GM19372 (cell line): Measurements from ENCODE around the gene LBX2.
"Not testable (repeated sequence)": the region's sequence is repeated elsewhere in the genome, so short reads cannot be mapped to it uniquely, and the experiment has no call there.

Source experiments
- ATAC-seq: cut with Tn5 transposase; IDR thresholded peaks from one replicate; pipeline ENCODE4 v1.9.1; 2021; ENCODE audit warnings: mild to moderate bottlenecking, low read depth, moderate library complexity; ENCODE audit not compliant: unreplicated experiment

The LBX2 gene

DNA sequence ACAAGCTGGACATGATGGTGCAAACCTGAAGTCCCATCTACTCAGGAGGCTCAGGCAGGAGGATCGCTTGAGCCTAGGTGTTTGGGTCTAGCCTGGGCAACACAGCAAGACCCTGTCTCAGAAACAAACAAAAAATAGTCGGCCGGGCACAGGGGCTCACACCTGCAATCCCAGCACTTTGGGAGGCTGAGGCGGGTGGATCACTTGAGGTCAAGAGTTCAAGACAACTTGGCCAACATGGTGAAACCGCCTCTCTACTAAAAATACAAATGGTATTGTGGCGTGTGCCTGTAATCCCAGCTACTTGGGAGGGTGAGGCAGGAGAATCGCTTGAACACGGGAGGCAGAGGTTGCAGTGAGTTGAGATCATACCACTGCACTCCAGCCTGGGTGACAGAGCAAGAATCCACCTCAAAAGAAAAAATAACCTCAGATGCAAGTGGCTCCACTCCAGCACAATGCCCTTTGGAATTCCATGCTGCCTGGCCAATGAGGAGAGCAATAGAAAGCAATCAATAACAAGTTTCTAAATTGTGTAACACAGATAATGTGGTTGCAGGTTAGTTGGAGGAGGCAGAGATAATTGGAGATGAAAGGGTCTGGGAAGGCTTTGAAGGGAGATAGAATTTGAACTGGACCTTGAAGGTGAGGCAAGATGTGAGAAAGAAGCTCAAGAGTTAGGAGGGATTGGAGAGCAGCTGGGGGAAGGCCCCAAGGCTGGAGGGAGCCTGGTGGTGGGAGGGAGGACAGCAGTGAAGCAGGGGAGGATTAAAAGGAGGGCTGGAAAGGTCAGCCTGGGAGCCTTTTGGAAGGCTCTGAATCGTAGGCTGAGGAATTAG is 10.5 kb downstream of the LBX2 start:
- ATAC-seq, result no peak

DNA sequence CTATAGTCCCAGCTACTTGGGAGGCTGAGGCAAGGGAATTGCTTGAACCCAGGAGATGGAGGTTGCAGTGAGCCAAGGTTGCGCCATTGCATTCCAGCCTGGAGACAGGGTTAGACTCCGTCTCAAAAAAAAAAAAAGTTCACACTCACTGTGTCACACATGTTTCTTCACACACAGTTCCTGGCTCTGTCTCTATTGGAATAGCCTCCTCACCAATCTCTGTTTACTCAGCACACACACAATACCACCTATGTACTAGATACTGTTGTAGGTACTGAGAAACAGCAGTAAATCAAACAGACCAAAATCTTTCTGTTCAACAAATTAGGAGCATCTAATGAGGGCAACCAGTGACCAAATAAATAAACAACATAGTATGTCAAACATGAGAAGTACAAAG is 13.3 kb downstream of the LBX2 start:
- no peak for ATAC-seq

DNA sequence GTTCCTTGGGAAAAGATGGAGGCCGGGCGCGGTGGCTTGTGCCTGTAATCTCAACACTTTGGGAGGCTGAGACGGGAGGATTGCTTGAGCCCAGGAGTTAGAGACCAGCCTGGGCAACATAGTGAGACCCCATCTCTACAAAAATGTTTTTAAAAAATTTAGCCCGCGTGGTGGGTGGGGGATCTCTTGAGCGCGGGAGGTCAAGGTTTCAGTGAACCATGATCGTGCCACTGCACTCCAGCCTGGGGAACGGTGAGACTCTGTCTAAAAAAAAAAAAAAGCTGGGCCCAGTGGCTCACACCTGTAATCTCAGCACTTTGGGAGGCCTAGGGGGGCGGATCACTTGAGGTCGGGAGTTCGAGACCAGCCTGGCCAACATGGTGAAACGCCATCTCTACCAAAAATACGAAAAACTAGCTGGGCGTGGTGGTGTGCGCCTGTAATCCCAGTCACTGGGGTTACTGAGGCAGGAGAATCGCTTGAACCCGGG is 15.7 kb downstream of the LBX2 start:
- not testable (repeated sequence) for ATAC-seq

DNA sequence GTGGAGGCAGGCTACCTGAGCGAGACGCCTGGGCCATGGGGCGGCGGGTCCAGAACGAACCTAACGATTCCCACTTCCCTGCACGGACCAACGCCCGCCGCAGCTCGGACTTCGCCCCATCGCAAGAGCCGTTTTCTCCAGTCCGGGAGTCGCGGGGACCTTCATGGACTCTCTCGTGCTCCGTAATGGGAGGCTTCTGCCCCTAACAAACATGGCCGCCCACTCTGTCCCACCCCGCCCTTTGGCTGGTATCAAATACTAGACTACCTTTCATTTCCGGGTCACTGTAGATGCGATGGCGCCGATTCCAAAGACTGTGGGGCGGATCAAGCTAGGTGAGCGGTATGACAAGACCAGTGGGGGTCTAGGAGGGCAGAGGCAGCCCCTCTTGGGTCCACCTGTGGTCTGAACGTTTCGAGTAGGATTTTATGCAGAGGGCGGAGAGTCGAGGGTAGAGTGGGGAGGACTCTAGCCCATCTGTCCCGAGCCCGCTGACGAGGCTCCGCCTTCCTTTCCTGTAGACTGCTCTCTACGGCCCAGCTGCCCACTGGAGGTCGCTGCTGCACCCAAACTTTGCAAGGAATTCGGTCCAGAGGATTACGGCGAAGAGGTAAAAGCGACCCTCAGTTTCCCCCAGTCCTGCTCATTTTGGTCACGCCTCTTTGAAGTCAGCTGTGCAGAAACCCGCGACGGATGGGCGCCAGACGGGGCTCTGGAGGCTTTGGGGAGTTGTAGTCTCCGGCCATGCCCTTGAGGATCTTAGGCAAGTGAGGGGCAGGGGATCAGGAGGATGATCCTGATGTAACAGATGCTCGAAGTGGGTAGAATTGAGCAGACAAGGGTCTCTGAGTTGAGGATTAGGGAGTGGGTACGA is 16.4 kb downstream of the LBX2 start, which contains the start of the genes CCDC142 and TTC31:
TSS of gene CCDC142 (minus strand) at position 198 of the 874 bp plus-strand sequence. CDS start at position 37, 161 bp downstream.
TSS of gene TTC31 (plus strand) at position 281 of the 874 bp plus-strand sequence. CDS start at position 296, 15 bp downstream.
- ATAC-seq, result peak; percentile 82

DNA sequence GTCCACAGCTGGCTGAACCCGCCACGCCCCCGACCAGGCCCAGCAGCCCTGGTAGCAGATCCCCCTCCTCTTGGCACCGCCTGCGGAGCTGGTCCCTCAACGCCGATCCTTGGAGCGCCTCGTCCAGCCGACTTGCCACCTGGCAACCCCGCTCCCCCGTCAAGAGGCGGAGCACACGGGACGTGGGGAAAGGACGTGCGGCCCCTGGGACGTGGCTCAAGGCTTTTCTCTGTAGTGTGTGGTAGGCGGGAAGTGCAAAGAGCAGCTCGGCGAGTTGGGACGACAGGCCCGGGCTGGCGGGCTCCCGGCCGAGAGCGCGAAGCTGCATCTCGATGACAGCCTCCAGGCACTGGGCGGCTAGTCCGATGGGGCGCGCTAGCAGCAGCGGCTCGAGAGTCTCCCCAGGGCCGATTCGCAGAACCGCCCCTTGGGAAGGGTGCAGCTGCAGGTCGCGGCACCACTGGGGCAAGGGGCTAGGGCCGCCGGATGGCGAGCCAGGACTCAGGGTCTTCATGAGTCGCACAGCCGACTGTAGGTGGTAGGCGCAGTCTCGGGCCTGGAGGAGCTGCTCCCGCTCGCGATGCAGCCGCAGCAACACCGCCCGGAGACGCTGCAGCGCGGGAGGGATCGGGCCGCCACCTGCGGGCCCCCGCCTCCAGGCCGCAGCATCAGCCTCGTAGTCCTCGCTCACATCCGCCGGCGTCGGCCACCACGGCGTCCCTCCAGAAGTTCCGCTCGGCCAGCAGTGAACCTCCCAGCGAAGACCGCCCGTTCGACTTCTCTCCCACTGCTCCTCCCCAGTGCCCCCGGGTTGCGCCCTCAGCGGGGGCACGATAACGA is 17.2 kb downstream of the LBX2 start:
- ATAC-seq, result peak; percentile 50

DNA sequence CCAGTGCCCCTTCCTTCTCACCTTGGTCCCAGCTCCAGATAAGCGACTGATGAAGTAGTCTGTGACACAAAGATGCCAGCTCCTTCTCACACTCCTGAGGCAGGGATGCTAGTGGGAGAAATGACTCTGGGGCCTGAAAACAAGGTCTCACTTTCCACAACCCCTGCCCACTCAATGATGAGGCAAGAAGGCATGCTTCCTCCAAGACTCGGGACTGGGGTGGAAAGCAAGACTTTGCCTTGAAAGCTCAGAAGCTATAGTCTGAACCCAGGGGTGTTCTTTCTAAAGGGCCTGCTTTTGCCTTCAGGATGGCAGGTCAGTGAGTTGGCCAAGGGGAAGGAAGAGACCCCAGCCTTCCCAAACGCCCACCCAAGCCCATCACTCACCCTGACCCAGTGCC is 18.0 kb downstream of the LBX2 start:
- no peak for ATAC-seq

DNA sequence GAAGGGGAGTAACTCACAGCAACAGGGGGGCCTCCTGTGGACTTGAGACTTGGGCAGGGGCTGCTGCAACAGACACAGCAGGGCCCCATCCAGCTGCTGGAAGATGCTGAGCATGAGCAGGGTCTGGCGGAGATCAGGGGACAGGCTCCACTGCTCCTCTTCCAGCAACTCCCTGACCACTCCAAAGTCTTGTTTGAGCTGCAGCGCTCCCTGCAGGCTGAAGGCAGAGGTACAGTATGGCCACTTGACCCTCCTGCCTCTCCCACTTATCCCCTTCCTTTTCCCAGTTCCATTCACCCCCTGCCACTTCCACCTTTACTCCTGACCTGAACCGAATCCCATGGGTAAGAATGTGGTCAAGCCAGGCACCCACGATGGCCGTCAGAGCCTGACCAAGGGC is 24.5 kb downstream of the LBX2 start:
- ATAC-seq, result no peak

DNA sequence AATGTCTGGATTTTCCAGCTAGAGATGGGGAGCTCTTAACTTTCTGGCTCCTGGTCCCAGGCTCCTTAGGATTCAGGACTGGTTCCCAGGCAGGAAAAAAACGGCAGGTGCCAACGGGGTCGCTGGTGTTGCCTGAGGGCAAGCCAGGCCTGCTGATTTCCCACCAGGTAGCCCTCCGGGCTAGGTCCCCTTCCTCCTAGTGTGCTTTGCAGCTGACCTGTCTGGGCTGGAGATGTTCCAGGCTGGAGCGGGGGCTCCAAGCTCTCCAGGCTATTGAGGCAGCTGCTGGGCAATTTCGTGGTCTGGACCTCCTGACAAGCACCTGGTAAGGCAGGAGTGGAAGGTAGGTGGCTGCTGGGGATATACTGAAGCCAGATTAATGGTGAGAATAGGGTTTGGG is 24.9 kb downstream of the LBX2 start:
- no peak for ATAC-seq

DNA sequence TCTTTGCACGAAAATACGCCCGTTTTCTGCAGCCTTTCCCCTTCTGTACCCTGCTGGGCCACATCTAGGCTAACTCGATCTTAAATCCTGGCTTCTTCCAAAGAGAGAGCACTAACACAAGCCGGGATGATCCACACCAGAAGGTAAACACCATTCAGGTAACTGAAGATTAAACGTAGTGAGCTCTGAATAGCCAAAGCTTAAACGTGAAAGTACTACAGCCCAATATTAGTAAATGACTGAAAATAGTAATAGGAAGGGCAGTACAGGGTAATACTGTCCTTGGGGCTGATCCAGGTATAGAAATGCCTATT is 26.5 kb downstream of the LBX2 start:
- no peak for ATAC-seq

DNA sequence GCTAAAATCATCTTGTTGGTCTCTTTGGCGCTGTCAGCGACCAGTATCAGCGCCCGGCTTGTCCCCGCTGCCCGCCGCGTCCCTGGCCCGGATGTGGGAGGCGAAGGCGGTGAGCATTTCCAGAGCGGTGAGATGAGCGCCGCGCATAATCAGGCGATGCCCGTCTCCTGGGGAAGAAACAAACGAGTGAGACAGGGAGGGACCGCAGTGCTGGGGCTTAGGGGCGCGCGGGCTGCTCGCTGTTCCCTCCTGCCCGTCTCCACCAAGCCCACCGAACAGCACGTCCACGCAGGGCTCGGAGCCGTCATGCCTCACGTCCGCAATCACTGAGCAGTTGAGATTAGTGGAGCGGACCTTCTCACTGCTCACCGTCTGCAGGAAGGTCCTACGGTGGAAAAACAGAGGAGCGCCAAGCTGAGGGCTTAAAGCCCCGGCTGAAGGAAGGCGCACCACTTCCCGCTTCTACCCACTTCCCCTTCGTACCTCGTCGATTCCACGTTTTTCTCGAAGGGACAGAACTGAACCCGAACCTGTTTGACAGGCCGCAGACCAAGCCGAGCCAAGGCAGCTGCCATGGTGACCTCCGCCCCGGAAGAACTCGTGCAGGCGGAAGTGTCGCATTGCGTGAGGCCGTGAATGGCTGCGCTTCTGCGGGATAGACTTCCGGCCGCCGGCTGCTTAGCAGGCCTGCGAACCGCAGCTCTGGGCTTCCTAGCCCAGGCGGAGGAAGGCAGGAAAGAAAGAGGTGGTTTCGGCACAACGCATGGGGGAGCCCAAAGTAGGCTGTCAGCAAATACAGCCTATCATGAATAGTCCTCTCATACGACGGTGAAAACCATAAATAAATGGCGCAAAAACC is 27.1 kb downstream of the LBX2 start, which contains the start of gene MRPL53:
TSS of gene MRPL53 (minus strand) at position 595 of the 859 bp plus-strand sequence. CDS start at position 575, 20 bp downstream.
- ATAC-seq, result peak; percentile 87

DNA sequence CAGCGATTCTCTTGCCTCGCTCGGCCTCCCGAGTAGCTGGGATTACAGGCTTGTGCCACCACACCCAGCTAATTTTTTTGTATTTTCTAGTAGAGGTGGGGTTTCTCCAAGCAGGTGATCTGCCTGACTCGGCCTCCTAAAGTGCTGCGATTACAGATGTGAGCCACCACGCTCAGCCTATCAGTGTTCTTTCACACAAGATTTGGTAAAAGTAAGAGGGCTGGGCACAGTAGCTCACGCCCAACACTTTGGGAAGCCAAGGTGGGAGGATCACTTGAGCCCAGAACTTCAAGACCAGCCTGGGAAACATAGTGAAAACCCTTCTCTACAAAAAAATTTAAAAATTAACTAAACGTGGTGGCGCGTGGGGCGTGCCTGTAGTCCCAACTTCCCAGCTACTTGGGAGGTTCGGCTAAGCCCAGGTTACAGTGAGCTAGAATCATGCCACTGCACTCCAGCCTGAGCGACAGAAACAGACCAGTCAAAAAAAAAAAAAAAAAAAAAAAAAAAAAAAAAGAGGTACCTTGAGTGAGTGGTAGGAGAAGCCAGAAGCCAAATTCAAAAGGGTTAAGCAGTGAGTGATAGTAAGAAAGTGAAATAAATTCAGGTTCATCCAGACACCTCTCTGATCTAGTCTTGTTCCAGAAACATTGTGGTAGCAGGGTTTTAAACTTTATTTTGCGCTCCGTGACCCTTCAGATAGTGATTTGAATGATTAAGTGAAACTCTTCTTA is 27.9 kb downstream of the LBX2 start:
- no peak for ATAC-seq

DNA sequence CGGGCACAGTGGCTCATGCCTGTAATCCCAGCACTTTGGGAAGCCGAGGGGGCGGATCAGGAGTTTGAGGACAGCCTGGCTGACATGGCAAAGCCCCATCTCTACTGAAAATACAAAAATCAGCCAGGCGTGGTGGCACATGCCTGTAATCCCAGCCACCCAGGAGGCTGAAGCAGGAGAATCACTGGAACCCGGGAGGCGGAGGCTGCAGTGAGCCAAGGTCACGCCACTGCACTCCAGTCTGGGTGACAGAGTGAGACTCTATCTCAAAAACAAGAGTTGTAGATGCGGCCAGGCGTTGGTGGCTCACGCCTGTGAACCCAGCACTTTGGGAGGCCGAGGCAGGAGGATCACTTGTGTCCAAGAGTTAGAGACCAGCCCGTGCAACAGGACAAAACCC is 28.7 kb downstream of the LBX2 start:
- ATAC-seq, result not testable (repeated sequence)

DNA sequence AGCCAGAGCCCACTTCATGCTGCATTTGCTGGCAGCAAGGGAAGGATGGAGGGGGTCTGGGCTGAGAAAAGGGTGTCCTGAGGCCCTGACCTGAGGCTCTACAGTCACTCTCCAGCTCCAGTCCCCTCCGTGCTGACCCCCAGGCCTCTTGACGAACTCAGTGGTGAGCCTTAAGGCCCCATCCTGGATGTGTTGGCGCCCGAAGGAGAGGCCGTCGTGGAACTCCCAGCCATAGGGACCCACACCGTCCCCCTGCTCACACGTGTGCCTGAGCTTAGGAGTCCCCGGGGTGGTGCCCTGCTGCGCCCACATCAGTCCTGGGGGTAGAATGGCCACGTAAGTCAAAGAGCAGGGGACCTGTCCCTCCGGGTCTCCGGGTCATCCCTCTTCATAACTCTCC is 35.0 kb downstream of the LBX2 start:
- ATAC-seq, result no peak

DNA sequence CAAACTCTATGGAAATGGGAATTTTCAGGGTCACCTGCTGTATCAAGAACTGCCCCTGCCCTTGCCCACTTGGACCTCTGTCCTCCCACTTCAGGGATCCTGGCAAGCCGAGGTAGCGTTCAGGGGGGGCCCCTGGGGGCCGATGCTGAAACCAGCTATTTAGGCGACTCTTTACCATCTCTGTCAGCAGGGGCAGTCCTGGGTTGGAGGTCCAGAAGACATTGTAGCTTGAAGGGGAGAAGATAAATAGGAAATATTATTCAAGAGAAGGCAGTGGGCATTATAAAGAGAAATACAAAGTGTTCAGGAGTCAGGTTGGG is 36.7 kb downstream of the LBX2 start:
- ATAC-seq, result no peak

DNA sequence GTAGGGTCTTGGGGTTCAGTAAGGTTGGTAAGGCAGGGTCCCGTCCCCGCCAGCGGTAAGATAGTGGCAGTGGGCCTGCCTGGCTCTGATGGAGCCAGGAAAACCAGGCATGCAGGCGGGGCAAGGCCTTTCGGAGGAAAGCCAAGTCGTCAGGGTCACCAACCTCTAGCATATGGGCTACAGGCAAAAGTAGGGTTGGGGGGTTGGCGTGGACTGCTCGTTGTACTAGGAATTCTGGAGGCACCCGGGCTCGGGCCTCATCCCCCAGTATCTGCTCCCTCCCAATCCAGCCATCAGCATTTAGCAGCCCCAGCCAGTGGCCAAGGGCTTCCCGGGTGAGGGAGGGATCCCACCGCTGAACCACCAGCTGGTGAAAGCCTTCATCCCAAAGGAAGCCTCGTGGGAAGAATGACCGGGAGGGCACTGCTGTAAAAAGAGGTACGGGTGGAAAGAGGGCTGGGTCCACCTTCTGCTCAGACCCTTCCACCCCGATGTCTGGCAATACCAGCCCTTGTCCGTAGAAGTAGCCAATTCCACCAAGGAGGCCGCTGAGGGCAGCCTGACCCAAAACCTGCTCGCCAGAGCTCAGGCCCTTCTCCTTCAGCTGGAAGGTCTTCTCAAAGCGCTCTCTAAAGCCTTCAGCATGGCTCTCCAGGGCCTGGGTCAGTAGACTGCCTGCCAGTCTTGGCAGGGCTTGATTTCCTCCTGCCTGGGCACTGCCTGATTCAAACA is 37.2 kb downstream of the LBX2 start:
- no peak for ATAC-seq

DNA sequence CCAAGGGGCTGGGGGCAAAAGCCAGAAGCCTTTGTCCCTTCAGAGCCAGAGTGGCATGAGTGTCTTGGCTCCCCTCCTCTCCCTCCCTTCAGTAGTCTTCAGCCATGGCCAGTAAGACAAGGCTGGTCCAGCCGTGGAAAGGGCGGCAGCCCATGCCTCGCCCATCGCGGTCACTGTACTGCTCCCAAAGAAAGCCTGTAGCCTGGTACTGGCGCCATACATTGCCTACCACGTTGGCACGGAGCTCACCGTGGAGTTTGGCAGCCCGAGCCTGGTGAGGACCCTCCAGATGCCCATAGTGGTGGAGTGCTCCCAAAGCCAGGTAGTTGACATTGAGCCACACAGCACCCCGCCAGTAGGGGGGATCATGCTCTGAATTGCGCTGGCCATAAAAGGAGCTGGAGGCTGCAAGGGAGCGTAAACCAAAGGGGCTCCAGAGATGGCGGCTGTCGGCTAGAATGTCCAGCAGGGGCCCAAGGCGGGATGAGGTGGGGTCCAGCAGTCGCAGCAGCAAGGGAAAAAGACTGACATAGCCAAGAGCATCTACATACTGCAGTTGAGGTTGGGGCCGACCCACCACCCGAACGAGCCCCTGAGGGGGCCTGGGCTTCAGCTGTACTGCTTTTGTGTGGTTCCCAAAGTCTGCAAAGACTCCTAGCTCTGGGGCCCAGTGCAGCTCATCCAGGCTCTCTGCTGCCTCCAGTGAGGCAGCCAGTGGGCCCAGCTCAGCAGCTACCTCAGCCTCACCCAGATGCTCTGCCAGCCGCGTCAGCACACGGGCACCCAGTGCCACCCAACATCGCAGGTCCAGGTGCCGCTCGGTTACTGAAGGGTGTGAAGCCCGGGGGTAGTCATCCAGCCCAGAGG is 38.0 kb downstream of the LBX2 start:
- ATAC-seq, result no peak

DNA sequence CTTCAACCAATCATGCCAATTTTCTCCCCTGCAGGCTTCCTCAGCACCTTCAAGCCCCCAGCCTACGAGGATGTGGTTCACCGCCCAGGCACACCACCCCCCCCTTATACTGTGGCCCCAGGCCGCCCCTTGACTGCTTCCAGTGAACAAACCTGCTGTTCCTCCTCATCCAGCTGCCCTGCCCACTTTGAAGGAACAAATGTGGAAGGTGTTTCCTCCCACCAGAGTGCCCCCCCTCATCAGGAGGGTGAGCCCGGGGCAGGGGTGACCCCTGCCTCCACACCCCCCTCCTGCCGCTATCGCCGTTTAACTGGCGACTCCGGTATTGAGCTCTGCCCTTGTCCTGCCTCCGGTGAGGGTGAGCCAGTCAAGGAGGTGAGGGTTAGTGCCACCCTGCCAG is 39.2 kb downstream of the LBX2 start:
- ATAC-seq, result not testable (repeated sequence)
